HEK293 (cell line): ENCODE measurements around the gene PTRHD1.

Experiments used
- CTCF ChIA-PET: fragments of 350-600 bp; formaldehyde crosslinking; extraction: SDS; loops from one replicate; lab custom pipeline; 2021; ENCODE audit warnings: antibody characterized with exemption; lab: Yijun Ruan, JAX
- POLR2A ChIA-PET: fragments of 300-600 bp; formaldehyde crosslinking; extraction: SDS; loops from one replicate; lab custom pipeline; 2020; ENCODE audit warnings: antibody characterized with exemption, inconsistent platforms; lab: Yijun Ruan, JAX
- H3K27ac ChIP-seq: fragments of 200-500 bp; sonication (Bioruptor generic); 2 replicates; pipeline ENCODE4 v1.5.1; 2014; ENCODE audit warnings: low read depth, low read length, control low read depth, inconsistent platforms; ENCODE audit errors: extremely low read depth
- H3K36me3 ChIP-seq, 2 experiments: fragments of 200-500 bp in 1 of 2; sonication (Bioruptor generic) in 1 of 2; 1 replicate in 1 of 2; 2 replicates in 1 of 2; pipeline ENCODE4 v1.5.1; 2014 to 2017; ENCODE audit warnings: inconsistent platforms in 2 of 2, low read length in 2 of 2; ENCODE audit not compliant: control insufficient read depth in 2 of 2, insufficient read depth in 1 of 2
- H3K4me1 ChIP-seq: fragments of 200-500 bp; sonication (Bioruptor generic); 2 replicates; pipeline ENCODE4 v1.5.1; 2014; ENCODE audit warnings: mild to moderate bottlenecking, low read length, inconsistent platforms; ENCODE audit not compliant: control insufficient read depth, insufficient read depth
- H3K4me3 ChIP-seq: 2 replicates; pipeline ENCODE4 v1.5.1; 2011; ENCODE audit warnings: low read depth, mild to moderate bottlenecking, control low read depth, low read length, moderate library complexity
- H3K9me3 ChIP-seq: fragments of 200-500 bp; sonication (Bioruptor generic); 2 replicates; pipeline ENCODE4 v1.5.1; 2014; ENCODE audit warnings: low read depth, low read length, inconsistent platforms; ENCODE audit not compliant: control insufficient read depth, insufficient read depth
- GLIS1 ChIP-seq: fragments of 450-650 bp; formaldehyde crosslinking; IDR thresholded peaks from 2 replicates; pipeline ENCODE4 v1.5.1; 2016; ENCODE audit warnings: missing biosample characterization, missing genetic modification characterization
- MEIS1 ChIP-seq: sonication (generic); formaldehyde crosslinking; IDR thresholded peaks from 2 replicates; pipeline ENCODE4 v1.8.1; 2022; ENCODE audit warnings: missing genetic modification reagents, mild to moderate bottlenecking, borderline replicate concordance
- TRIM28 ChIP-seq: IDR thresholded peaks from 2 replicates; pipeline ENCODE4 v1.6.1; 2011; ENCODE audit warnings: low read length, control low read depth, borderline replicate concordance
- ZBTB7A ChIP-seq: fragments of 450-650 bp; formaldehyde crosslinking; IDR thresholded peaks from 2 replicates; pipeline ENCODE4 v1.5.1; 2016; ENCODE audit warnings: low read depth, missing biosample characterization, missing genetic modification characterization
- ZEB2 ChIP-seq: fragments of 450-650 bp; formaldehyde crosslinking; IDR thresholded peaks from 2 replicates; pipeline ENCODE4 v1.5.1; 2016; ENCODE audit warnings: missing biosample characterization, missing genetic modification characterization
- ZNF10 ChIP-seq: fragments of 450-650 bp; formaldehyde crosslinking; IDR thresholded peaks from 2 replicates; pipeline ENCODE4 v1.5.1; 2017; ENCODE audit warnings: missing biosample characterization, missing genetic modification characterization
- ZNF169 ChIP-seq: fragments of 450-650 bp; formaldehyde crosslinking; IDR thresholded peaks from 2 replicates; pipeline ENCODE4 v1.5.1; 2016; ENCODE audit warnings: missing biosample characterization, missing genetic modification characterization
- ZNF221 ChIP-seq: fragments of 450-650 bp; formaldehyde crosslinking; IDR thresholded peaks from 2 replicates; pipeline ENCODE4 v1.5.1; 2017; ENCODE audit warnings: missing biosample characterization, missing genetic modification characterization, borderline replicate concordance
- ZNF239 ChIP-seq: fragments of 450-650 bp; formaldehyde crosslinking; IDR thresholded peaks from 2 replicates; pipeline ENCODE4 v1.5.1; 2016; ENCODE audit warnings: missing biosample characterization, missing genetic modification characterization
- ZNF335 ChIP-seq: fragments of 450-650 bp; formaldehyde crosslinking; conservative IDR thresholded peaks from 2 replicates; pipeline ENCODE4 v1.5.1; 2016; ENCODE audit warnings: missing biosample characterization, missing genetic modification characterization
- ZNF48 ChIP-seq: fragments of 450-650 bp; formaldehyde crosslinking; IDR thresholded peaks from 2 replicates; pipeline ENCODE4 v1.5.1; 2016; ENCODE audit warnings: missing biosample characterization, missing genetic modification characterization
- ZNF501 ChIP-seq: fragments of 450-650 bp; formaldehyde crosslinking; IDR thresholded peaks from 2 replicates; pipeline ENCODE4 v1.5.1; 2016; ENCODE audit warnings: missing biosample characterization, missing genetic modification characterization
- ZNF530 ChIP-seq: fragments of 450-650 bp; formaldehyde crosslinking; IDR thresholded peaks from 2 replicates; pipeline ENCODE4 v1.5.1; 2016; ENCODE audit warnings: low read depth, missing biosample characterization, missing genetic modification characterization
- ZNF558 ChIP-seq: fragments of 450-650 bp; formaldehyde crosslinking; IDR thresholded peaks from 2 replicates; pipeline ENCODE4 v1.5.1; 2016; ENCODE audit warnings: missing biosample characterization, missing genetic modification characterization
- ZNF585B ChIP-seq: fragments of 450-650 bp; formaldehyde crosslinking; IDR thresholded peaks from 2 replicates; pipeline ENCODE4 v1.5.1; 2016; ENCODE audit warnings: missing biosample characterization, missing genetic modification characterization
- ZNF664 ChIP-seq: fragments of 450-650 bp; formaldehyde crosslinking; IDR thresholded peaks from 2 replicates; pipeline ENCODE4 v1.5.1; 2016; ENCODE audit warnings: missing biosample characterization, missing genetic modification characterization
- ZNF677 ChIP-seq: fragments of 450-650 bp; IDR thresholded peaks from 2 replicates; pipeline ENCODE4 v1.5.0; 2018; ENCODE audit warnings: missing biosample characterization, mild to moderate bottlenecking, missing genetic modification characterization, moderate library complexity
- ZNF701 ChIP-seq: fragments of 450-650 bp; formaldehyde crosslinking; IDR thresholded peaks from 2 replicates; pipeline ENCODE4 v1.5.1; 2016; ENCODE audit warnings: missing biosample characterization, missing genetic modification characterization
- ZNF707 ChIP-seq: fragments of 450-650 bp; formaldehyde crosslinking; IDR thresholded peaks from 2 replicates; pipeline ENCODE4 v1.5.1; 2016; ENCODE audit warnings: missing biosample characterization, missing genetic modification characterization
- ZNF76 ChIP-seq: fragments of 450-650 bp; formaldehyde crosslinking; IDR thresholded peaks from 2 replicates; pipeline ENCODE4; 2016; ENCODE audit warnings: low read depth, missing biosample characterization, missing genetic modification characterization, borderline replicate concordance
- ZNF777 ChIP-seq: fragments of 450-650 bp; formaldehyde crosslinking; IDR thresholded peaks from 2 replicates; pipeline ENCODE4 v1.5.1; 2017; ENCODE audit warnings: missing biosample characterization, missing genetic modification characterization, borderline replicate concordance
- ZNF785 ChIP-seq: fragments of 450-650 bp; formaldehyde crosslinking; IDR thresholded peaks from 2 replicates; pipeline ENCODE4 v1.5.1; 2016; ENCODE audit warnings: missing biosample characterization, missing genetic modification characterization
- TF ChIP-seq, protein P1 (sequence below): fragments of 450-650 bp; formaldehyde crosslinking; IDR thresholded peaks from 2 replicates; pipeline ENCODE4 v1.5.1; 2016; ENCODE audit warnings: missing biosample characterization, missing genetic modification characterization
- TF ChIP-seq, protein P2 (sequence below): fragments of 450-650 bp; formaldehyde crosslinking; IDR thresholded peaks from 2 replicates; pipeline ENCODE4 v1.5.1; 2016; ENCODE audit warnings: missing biosample characterization, missing genetic modification characterization
- TF ChIP-seq, protein P3 (sequence below): fragments of 450-650 bp; formaldehyde crosslinking; IDR thresholded peaks from 2 replicates; pipeline ENCODE4 v1.5.1; 2016; ENCODE audit warnings: missing biosample characterization, missing genetic modification characterization
- TF ChIP-seq, protein P4 (sequence below): fragments of 450-650 bp; formaldehyde crosslinking; IDR thresholded peaks from 2 replicates; pipeline ENCODE4 v1.5.1; 2016; ENCODE audit warnings: missing biosample characterization, missing genetic modification characterization, low read depth
- TF ChIP-seq, protein P5 (sequence below): fragments of 450-650 bp; formaldehyde crosslinking; IDR thresholded peaks from 2 replicates; pipeline ENCODE4 v1.5.1; 2016; ENCODE audit warnings: missing biosample characterization, missing genetic modification characterization
- TF ChIP-seq, protein P6 (sequence below): fragments of 450-650 bp; formaldehyde crosslinking; IDR thresholded peaks from 2 replicates; pipeline ENCODE4 v1.5.1; 2016; ENCODE audit warnings: missing biosample characterization, missing genetic modification characterization

Gene PTRHD1

DNA sequence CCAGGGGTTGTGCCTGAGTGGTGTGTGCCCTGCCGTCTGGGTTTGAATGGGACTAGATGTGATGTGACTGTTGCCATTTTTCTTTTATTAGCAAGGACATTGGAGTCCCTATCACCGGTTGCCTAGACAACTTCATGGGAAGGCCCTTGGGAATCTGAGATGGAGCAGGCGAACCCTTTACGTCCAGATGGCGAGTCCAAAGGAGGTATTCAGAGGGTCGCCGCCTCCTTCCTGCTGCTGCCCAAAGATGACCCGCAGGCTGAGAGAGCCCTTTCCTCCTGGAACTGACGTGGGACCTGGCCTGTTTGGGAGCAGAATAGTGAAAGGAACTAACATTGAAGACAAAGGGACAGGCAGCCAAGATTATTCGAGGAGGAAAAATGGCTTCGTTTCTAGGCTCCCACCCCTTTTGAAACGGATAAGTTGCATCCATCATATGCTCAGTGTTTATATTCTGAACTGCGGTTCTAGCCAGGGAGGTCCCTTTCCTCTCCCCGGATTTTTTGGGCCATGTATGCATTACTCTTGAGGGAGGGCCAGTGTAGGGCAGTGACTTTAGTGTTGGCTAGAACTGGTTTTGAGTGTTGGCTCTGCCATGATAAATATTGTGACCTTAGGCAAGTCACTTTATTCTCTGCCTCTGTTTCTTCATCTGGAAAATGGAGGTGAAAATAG is 707 bp upstream of the PTRHD1 start (continued):
- TF ChIP-seq, protein P1, sequence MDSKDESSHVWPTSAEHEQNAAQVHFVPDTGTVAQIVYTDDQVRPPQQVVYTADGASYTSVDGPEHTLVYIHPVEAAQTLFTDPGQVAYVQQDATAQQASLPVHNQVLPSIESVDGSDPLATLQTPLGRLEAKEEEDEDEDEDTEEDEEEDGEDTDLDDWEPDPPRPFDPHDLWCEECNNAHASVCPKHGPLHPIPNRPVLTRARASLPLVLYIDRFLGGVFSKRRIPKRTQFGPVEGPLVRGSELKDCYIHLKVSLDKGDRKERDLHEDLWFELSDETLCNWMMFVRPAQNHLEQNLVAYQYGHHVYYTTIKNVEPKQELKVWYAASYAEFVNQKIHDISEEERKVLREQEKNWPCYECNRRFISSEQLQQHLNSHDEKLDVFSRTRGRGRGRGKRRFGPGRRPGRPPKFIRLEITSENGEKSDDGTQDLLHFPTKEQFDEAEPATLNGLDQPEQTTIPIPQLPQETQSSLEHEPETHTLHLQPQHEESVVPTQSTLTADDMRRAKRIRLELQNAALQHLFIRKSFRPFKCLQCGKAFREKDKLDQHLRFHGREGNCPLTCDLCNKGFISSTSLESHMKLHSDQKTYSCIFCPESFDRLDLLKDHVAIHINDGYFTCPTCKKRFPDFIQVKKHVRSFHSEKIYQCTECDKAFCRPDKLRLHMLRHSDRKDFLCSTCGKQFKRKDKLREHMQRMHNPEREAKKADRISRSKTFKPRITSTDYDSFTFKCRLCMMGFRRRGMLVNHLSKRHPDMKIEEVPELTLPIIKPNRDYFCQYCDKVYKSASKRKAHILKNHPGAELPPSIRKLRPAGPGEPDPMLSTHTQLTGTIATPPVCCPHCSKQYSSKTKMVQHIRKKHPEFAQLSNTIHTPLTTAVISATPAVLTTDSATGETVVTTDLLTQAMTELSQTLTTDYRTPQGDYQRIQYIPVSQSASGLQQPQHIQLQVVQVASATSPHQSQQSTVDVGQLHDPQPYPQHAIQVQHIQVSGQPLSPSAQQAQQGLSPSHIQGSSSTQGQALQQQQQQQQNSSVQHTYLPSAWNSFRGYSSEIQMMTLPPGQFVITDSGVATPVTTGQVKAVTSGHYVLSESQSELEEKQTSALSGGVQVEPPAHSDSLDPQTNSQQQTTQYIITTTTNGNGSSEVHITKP = peak; percentile 97
- TF ChIP-seq ZNF701 (tag by site-specific recombination) = no peak
- TF ChIP-seq ZNF239 = no peak
- TF ChIP-seq ZNF48 (tag by site-specific recombination) = no peak
- no peak for TF ChIP-seq ZEB2 (tag by site-specific recombination)
- no peak for TF ChIP-seq ZNF664 (tag by site-specific recombination)
- TF ChIP-seq TRIM28 = peak; percentile 31; the same call in 1 of the 2 replicates
- TF ChIP-seq ZNF785 (tag by site-specific recombination) = no peak
- TF ChIP-seq, protein P2, sequence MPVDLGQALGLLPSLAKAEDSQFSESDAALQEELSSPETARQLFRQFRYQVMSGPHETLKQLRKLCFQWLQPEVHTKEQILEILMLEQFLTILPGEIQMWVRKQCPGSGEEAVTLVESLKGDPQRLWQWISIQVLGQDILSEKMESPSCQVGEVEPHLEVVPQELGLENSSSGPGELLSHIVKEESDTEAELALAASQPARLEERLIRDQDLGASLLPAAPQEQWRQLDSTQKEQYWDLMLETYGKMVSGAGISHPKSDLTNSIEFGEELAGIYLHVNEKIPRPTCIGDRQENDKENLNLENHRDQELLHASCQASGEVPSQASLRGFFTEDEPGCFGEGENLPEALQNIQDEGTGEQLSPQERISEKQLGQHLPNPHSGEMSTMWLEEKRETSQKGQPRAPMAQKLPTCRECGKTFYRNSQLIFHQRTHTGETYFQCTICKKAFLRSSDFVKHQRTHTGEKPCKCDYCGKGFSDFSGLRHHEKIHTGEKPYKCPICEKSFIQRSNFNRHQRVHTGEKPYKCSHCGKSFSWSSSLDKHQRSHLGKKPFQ (tag by site-specific recombination) = no peak
- no peak for TF ChIP-seq ZNF777 (tag by site-specific recombination)
- no peak for TF ChIP-seq ZNF10 (tag by site-specific recombination)
- no peak for TF ChIP-seq ZBTB7A (tag by site-specific recombination)
- no peak for TF ChIP-seq ZNF707 (tag by site-specific recombination)
- TF ChIP-seq ZNF169 (tag by site-specific recombination) = no peak
- no peak for TF ChIP-seq ZNF335 (tag by site-specific recombination)
- no peak for TF ChIP-seq ZNF221 (tag by site-specific recombination)
- TF ChIP-seq, protein P3, sequence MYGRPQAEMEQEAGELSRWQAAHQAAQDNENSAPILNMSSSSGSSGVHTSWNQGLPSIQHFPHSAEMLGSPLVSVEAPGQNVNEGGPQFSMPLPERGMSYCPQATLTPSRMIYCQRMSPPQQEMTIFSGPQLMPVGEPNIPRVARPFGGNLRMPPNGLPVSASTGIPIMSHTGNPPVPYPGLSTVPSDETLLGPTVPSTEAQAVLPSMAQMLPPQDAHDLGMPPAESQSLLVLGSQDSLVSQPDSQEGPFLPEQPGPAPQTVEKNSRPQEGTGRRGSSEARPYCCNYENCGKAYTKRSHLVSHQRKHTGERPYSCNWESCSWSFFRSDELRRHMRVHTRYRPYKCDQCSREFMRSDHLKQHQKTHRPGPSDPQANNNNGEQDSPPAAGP (tag by site-specific recombination) = no peak

DNA sequence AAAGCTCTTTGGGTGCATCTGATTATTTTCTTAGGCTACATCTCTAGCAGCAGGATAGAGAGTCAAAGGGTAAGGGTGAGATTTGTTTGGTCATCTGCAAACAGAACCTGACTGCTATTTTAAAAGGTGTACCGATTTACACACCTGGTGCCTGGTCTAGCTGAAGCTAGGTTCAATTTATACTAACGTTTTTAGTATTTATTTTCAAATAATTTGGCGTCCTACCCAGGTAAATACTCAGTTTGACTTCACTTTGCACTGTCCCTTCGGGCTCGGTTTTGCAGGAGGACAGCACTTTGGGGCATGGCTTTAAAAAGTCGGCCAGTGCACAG is 683 bp downstream of the PTRHD1 start:
- no peaks in the 10 kb centered on the region for H3K9me3 ChIP-seq
- ChIA-PET POLR2A (interaction anchor here (0.5 to 1.5 kb wide), 9 partner anchors 13 to 716 kb away, joined by 3 to 7 read pairs (median 4); partner anchors contain the start of genes NCOA1 and SF3B6), CTCF (interaction anchor here (0.6 to 2.7 kb wide), 10 partner anchors 13 to 370 kb away, joined by 3 to 15 read pairs (median 4); no protein-coding TSS in a partner anchor)
- H3K36me3 ChIP-seq = peaks cover 10 to 41% of the 10 kb centered on the region in 2 experiments
- H3K4me3 ChIP-seq = peak overlapping the region; percentile 99
- peak overlapping the region; percentile 90 for H3K27ac ChIP-seq
- peaks cover 9% of the 10 kb centered on the region; the same call in 1 of the 2 replicates for H3K4me1 ChIP-seq
- TF ChIP-seq GLIS1 (tag by site-specific recombination) = no peak
- TF ChIP-seq, protein P4, sequence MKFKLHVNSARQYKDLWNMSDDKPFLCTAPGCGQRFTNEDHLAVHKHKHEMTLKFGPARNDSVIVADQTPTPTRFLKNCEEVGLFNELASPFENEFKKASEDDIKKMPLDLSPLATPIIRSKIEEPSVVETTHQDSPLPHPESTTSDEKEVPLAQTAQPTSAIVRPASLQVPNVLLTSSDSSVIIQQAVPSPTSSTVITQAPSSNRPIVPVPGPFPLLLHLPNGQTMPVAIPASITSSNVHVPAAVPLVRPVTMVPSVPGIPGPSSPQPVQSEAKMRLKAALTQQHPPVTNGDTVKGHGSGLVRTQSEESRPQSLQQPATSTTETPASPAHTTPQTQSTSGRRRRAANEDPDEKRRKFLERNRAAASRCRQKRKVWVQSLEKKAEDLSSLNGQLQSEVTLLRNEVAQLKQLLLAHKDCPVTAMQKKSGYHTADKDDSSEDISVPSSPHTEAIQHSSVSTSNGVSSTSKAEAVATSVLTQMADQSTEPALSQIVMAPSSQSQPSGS (tag by site-specific recombination) = no peak
- no peak for TF ChIP-seq ZNF501 (tag by site-specific recombination)
- no peak for TF ChIP-seq ZNF76 (tag by site-specific recombination)
- TF ChIP-seq ZNF530 (tag by site-specific recombination) = no peak
- TF ChIP-seq ZNF585B (tag by site-specific recombination) = no peak
- TF ChIP-seq, protein P5, sequence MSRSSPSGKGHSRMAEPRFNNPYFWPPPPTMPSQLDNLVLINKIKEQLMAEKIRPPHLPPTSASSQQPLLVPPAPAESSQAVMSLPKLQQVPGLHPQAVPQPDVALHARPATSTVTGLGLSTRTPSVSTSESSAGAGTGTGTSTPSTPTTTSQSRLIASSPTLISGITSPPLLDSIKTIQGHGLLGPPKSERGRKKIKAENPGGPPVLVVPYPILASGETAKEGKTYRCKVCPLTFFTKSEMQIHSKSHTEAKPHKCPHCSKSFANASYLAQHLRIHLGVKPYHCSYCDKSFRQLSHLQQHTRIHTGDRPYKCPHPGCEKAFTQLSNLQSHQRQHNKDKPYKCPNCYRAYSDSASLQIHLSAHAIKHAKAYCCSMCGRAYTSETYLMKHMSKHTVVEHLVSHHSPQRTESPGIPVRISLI (tag by site-specific recombination) = no peak
- TF ChIP-seq MEIS1 (CRISPR knock-in tag) = no peak
- no peak for TF ChIP-seq ZNF677
- TF ChIP-seq, protein P6, sequence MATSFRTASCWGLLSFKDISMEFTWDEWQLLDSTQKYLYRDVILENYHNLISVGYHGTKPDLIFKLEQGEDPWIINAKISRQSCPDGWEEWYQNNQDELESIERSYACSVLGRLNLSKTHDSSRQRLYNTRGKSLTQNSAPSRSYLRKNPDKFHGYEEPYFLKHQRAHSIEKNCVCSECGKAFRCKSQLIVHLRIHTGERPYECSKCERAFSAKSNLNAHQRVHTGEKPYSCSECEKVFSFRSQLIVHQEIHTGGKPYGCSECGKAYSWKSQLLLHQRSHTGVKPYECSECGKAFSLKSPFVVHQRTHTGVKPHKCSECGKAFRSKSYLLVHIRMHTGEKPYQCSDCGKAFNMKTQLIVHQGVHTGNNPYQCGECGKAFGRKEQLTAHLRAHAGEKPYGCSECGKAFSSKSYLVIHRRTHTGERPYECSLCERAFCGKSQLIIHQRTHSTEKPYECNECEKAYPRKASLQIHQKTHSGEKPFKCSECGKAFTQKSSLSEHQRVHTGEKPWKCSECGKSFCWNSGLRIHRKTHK (tag by site-specific recombination) = no peak
- TF ChIP-seq ZNF558 (tag by site-specific recombination) = no peak
